Body of pancreas (tissue), 4 donors: ENCODE data around the gene PEX16. TPM values are rescaled to one million over a fixed set of nuclear protein-coding genes. Genes with fewer than 3 reads are reported as not detected.

Source experiments
- ATAC-seq: fragments of 150-250 bp; one replicate; pipeline ENCODE4 v1.9.1; 2016
- DNase-seq, 4 donors: peaks; one replicate each; pipeline ENCODE4 v3.0.0-alpha.2; 2019
- H3K27ac ChIP-seq, 4 donors: fragments of 200-600 bp; sonication (generic); 1 replicate in 3 of 4; 2 replicates in 1 of 4; pipeline versions ENCODE4 v1.5.1 to v1.6.1; 2016 to 2019; ENCODE audit warnings: mild to moderate bottlenecking in 1 of 4, mixed read lengths in 1 of 4, moderate library complexity in 1 of 4
- H3K27me3 ChIP-seq, 2 donors: fragments of 200-600 bp; sonication (generic); one replicate each; pipeline ENCODE4 v1.6.0; 2016; ENCODE audit warnings: mild to moderate bottlenecking in 1 of 2
- H3K36me3 ChIP-seq, 2 donors: fragments of 200-600 bp; sonication (generic); replicated peaks in 1 of 2; 2 replicates each; pipeline ENCODE4 v1.5.1; 2016; ENCODE audit warnings: low read depth in 2 of 2; ENCODE audit not compliant: insufficient read depth in 1 of 2
- H3K4me1 ChIP-seq: fragments of 200-600 bp; sonication (generic); one replicate; pipeline ENCODE4 v1.6.0; 2016
- H3K4me3 ChIP-seq, 2 donors: fragments of 200-600 bp; sonication (generic); 1 replicate in 1 of 2; 2 replicates in 1 of 2; pipeline ENCODE4 v1.5.1; 2016 to 2019
- H3K9me3 ChIP-seq, 3 donors: fragments of 200-600 bp; sonication (generic); 1 replicate in 2 of 3; 2 replicates in 1 of 3; pipeline ENCODE4 v1.5.1; 2016
- CTCF ChIP-seq, 7 experiments: fragments of 450-650 bp in 4 of 7; fragments of 200-600 bp in 3 of 7; sonication (generic) in 3 of 7; IDR thresholded peaks; one replicate each; pipeline ENCODE4 v1.5.1; 2016 to 2019; ENCODE audit warnings: antibody characterized with exemption in 7 of 7
- POLR2A ChIP-seq, 3 donors: fragments of 450-650 bp; IDR thresholded peaks; one replicate each; pipeline ENCODE4 v1.6.1; 2016; ENCODE audit warnings: antibody characterized with exemption in 3 of 3, mild to moderate bottlenecking in 2 of 3
- WGBS, 2 donors: methylation state at CpG; one replicate each; pipeline ENCODE4 v1.1.5; 2017; 5-methylcytosine and 5-hydroxymethylcytosine counted together
- intact Hi-C: fragments of 100-400 bp; cut with DNase I; formaldehyde crosslinking; loops from one replicate; pipeline ENCODE4 v1.15.1; 2023
- total RNA-seq, 2 donors: library from RNA; depleted of rRNA; stranded (reverse); fragments of >200 nt; gene quantifications; one replicate each; pipeline ENCODE4 v1.1.0, GENCODE V29; 2016

Gene PEX16
- total RNA-seq, 2 donors from 2014 or later = 29.1 to 41.5 TPM

- no peak overlapping the region for H3K4me3 ChIP-seq
- 76 to 77% methylated on average over 6 to 13 of the region's 13 CpGs for WGBS, 2 donors
- intact Hi-C loops = no loop called here
- H3K9me3 ChIP-seq = no peaks in the 10 kb centered on the region
- H3K27me3 ChIP-seq = no peaks in the 10 kb centered on the region
- no peak for ATAC-seq
- H3K27ac ChIP-seq = no peak overlapping the region
- peaks cover 29% of the 10 kb centered on the region for H3K4me1 ChIP-seq
- no peak for DNase-seq
- H3K36me3 ChIP-seq = peaks cover 12 to 28% of the 10 kb centered on the region in 2 donors
- TF ChIP-seq CTCF (IDR thresholded peaks at IDR 0.05) (no peak), POLR2A (IDR thresholded peaks at IDR 0.05) (no peak)
Measured at GRCh38 chr11:45915446-45915845, 2.2 kb downstream of the PEX16 start.

GRCh38 chr11:45913942-45914635 lies 3.6 kb downstream of the PEX16 start:
- Histone ChIP-seq H3K9me3 (no peaks in the 10 kb centered on the region), H3K4me3 (no peak overlapping the region), H3K4me1 (peaks cover 23% of the 10 kb centered on the region), H3K27me3 (no peaks in the 10 kb centered on the region), H3K27ac (no peak overlapping the region), H3K36me3 (peaks cover 12 to 32% of the 10 kb centered on the region in 2 donors)
- ATAC-seq = no peak
- WGBS, 2 donors = 85 to 94% methylated on average over 5 to 20 of the region's 22 CpGs
- TF ChIP-seq CTCF (IDR thresholded peaks at IDR 0.05) = no peak
- TF ChIP-seq POLR2A (IDR thresholded peaks at IDR 0.05) = no peak
- no peak for DNase-seq
- intact Hi-C loops = no loop called here

GRCh38 chr11:45913514-45913913 lies 4.2 kb downstream of the PEX16 start:
- WGBS, 2 donors = 90 to 95% methylated on average over 14 to 18 of the region's 19 CpGs
- ATAC-seq (no peak), DNase-seq (no peak)
- no peak overlapping the region for H3K4me3 ChIP-seq
- TF ChIP-seq POLR2A (IDR thresholded peaks at IDR 0.05) = no peak
- peaks cover 24% of the 10 kb centered on the region for H3K4me1 ChIP-seq
- intact Hi-C loops = no loop called here
- H3K36me3 ChIP-seq = peaks cover 12 to 32% of the 10 kb centered on the region in 2 donors
- no peaks in the 10 kb centered on the region for H3K9me3 ChIP-seq
- H3K27me3 ChIP-seq = no peaks in the 10 kb centered on the region
- H3K27ac ChIP-seq = no peak overlapping the region

GRCh38 chr11:45910623-45911022 lies 7.1 kb downstream of the PEX16 start:
- H3K36me3 ChIP-seq = peaks cover 12 to 32% of the 10 kb centered on the region in 2 donors
- no peaks in the 10 kb centered on the region for H3K27me3 ChIP-seq
- ATAC-seq = no peak
- TF ChIP-seq POLR2A (IDR thresholded peaks at IDR 0.05) = no peak
- no peak for TF ChIP-seq CTCF (IDR thresholded peaks at IDR 0.05)
- no peak overlapping the region for H3K27ac ChIP-seq
- peaks cover 35% of the 10 kb centered on the region for H3K4me1 ChIP-seq
- H3K4me3 ChIP-seq = no peak overlapping the region
- intact Hi-C loops = no loop called here
- H3K9me3 ChIP-seq = no peaks in the 10 kb centered on the region
- WGBS, 2 donors = 85 to 90% methylated on average over 4 to 9 of the region's 9 CpGs
- no peak for DNase-seq

GRCh38 chr11:45909594-45910475 lies 7.8 kb downstream of the PEX16 start:
- 87 to 89% methylated on average over 27 to 28 of the region's 32 CpGs for WGBS, 2 donors
- H3K9me3 ChIP-seq = no peaks in the 10 kb centered on the region
- no peak for ATAC-seq

More at GRCh38 chr11:45909594-45910475, 7.8 kb downstream of the PEX16 start:
- H3K4me3 ChIP-seq = no peak overlapping the region
- intact Hi-C loops = no loop called here
- peaks cover 12 to 30% of the 10 kb centered on the region in 2 donors for H3K36me3 ChIP-seq
- no peak overlapping the region for H3K27ac ChIP-seq
- H3K4me1 ChIP-seq = peaks cover 43% of the 10 kb centered on the region
- no peaks in the 10 kb centered on the region for H3K27me3 ChIP-seq
- TF ChIP-seq CTCF (IDR thresholded peaks at IDR 0.05) = no peak
- TF ChIP-seq POLR2A (IDR thresholded peaks at IDR 0.05) = no peak
- DNase-seq = no peak
